HG03108 (cell line): ENCODE measurements around the gene ADGRG3.

ENCODE experiments used
- ATAC-seq: cut with Tn5 transposase; IDR thresholded peaks from one replicate; pipeline ENCODE4 v1.9.1; 2021; ENCODE audit warnings: moderate library complexity; ENCODE audit not compliant: unreplicated experiment

The ADGRG3 gene

GRCh38 chr16:57694725-57695679 lies 26.9 kb downstream of the ADGRG3 start, which contains the start of gene DRC7:
DRC7 (plus strand) TSS chr16:57694806; CDS start chr16:57697950, 3,144 bp downstream.
- ATAC-seq = no peak

- no peak for ATAC-seq
Observed at GRCh38 chr16:57695680-57696069, 27.6 kb downstream of the ADGRG3 start.

GRCh38 chr16:57696240-57696639 lies 28.1 kb downstream of the ADGRG3 start:
- ATAC-seq = no peak

- no peak for ATAC-seq
Observed at GRCh38 chr16:57697896-57698537, 29.9 kb downstream of the ADGRG3 start.

GRCh38 chr16:57698812-57699405 lies 30.8 kb downstream of the ADGRG3 start:
- no peak for ATAC-seq

GRCh38 chr16:57699481-57699880 lies 31.4 kb downstream of the ADGRG3 start:
- ATAC-seq = no peak

GRCh38 chr16:57699899-57700298 lies 31.8 kb downstream of the ADGRG3 start:
- ATAC-seq = no peak

- ATAC-seq = no peak
Observed at GRCh38 chr16:57700781-57701551, 32.9 kb downstream of the ADGRG3 start.

- ATAC-seq = no peak
Observed at GRCh38 chr16:57701759-57702371, 33.8 kb downstream of the ADGRG3 start.

GRCh38 chr16:57703416-57704010 lies 35.4 kb downstream of the ADGRG3 start:
- no peak for ATAC-seq

GRCh38 chr16:57704011-57704904 lies 36.2 kb downstream of the ADGRG3 start:
- no peak for ATAC-seq

- ATAC-seq = no peak
Observed at GRCh38 chr16:57704905-57705852, 37.1 kb downstream of the ADGRG3 start.

GRCh38 chr16:57706717-57707116 lies 38.6 kb downstream of the ADGRG3 start:
- no peak for ATAC-seq

GRCh38 chr16:57707331-57707730 lies 39.2 kb downstream of the ADGRG3 start:
- ATAC-seq = no peak

GRCh38 chr16:57708168-57708567 lies 40.1 kb downstream of the ADGRG3 start:
- ATAC-seq = no peak

GRCh38 chr16:57709663-57710062 lies 41.6 kb downstream of the ADGRG3 start:
- ATAC-seq = no peak

GRCh38 chr16:57711346-57711745 lies 43.2 kb downstream of the ADGRG3 start:
- ATAC-seq = no peak

- no peak for ATAC-seq
Observed at GRCh38 chr16:57711993-57712392, 43.9 kb downstream of the ADGRG3 start.
